TTC549 (cell line): ENCODE results near the gene DGUOK.

Source experiments
- FAIRE-seq: peaks from 2 replicates; lab custom pipeline; 2012; peaks lifted over from hg19 to GRCh38; lab: Jason Lieb, UNC

The DGUOK gene

GRCh38 chr2:73981081-73982001 lies 54.7 kb downstream of the DGUOK start:
- FAIRE-seq = no peak

DNA sequence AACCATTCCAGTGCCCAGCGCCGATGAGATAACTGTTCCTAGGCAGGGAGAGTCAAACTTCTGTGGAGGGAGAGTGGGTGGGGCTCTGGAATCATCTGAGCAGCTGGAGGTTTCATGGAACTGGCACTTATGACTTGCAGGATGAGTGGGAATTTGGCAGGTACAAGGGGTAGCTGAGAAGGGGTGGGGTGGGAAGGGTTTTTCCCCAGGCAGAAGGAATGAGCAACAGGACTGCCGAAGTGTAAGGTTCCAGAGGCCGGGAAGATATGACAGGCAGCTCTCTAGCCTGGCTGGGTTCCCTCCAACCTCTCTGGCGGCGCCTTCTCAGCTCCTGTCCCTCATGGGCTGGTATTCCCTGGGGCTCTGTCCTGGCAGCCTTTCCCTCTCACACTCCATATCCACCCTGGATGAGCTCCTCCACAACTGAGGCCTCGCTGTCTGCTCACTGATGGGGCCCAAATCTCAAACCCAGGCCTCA lies 55.5 kb downstream of the DGUOK start:
- no peak for FAIRE-seq

- no peak for FAIRE-seq
Observed at GRCh38 chr2:73983322-73984202, 56.9 kb downstream of the DGUOK start.

- FAIRE-seq = no peak
Observed at GRCh38 chr2:73984203-73984921, 57.7 kb downstream of the DGUOK start, which contains the start of gene TET3. TSS of gene TET3 (plus strand) at chr2:73984910. CDS start at chr2:73986404, 1,494 bp downstream.

DNA sequence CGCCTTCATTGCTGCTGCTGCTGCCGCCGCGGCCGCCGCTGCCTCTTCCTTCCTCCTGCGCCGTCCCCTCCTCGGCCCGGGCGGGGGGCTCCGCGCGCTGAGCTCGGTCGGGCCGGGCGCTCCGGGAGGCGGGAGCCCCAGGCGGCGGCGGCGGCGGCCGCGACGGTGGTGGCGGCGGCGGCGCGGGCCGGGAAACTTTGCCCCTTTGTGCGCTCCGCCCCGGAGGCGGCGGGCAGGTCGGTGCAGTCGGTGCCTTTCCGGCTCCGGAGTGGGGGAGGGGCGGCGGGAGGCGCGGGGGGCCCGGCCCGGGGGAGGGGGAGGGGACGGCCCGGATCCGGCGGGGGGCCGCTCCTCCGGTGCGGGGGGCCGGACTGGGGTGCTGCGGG lies 58.2 kb downstream of the DGUOK start:
- FAIRE-seq = no peak

GRCh38 chr2:73985308-73986084 lies 58.8 kb downstream of the DGUOK start:
- no peak for FAIRE-seq

GRCh38 chr2:73986085-73986681 lies 59.5 kb downstream of the DGUOK start:
- no peak for FAIRE-seq

- no peak for FAIRE-seq
Observed at GRCh38 chr2:73987109-73987947, 60.6 kb downstream of the DGUOK start.

DNA sequence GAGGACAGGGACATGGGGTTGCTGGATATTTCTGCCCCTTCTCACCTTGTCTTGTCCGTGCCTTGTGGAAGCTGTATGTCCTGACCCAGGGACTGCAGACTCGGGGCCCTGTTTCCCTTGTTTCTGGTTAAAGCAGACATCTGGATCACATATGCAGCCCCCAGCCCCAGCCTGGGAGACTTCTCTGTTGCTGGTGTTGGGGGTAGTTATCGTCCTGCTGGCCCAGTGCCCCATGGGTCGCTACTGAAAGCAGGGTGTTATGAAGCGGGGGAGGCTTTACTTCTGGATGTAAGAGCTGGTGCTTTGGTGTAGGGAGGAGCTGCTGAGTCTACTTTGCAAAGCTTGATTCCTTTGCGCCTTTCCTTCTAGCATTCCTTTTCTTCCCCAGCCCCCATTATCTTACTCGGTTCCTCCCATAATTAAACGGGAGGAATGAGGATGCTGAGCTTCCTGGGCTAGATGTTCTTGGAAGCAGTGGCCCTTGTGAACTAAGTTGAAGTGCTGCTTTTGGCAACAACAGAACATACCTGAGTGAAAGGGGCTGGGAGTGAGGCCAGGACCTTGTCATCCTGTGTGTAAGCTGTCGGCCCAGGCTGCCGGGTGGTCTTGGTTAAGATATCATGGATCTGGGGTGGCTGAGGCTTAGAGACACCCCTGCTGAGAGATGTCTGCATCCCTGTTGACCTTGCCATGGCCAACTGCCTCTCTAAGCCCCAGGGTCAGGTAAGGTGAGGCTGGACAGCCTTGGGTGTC lies 61.4 kb downstream of the DGUOK start:
- no peak for FAIRE-seq

GRCh38 chr2:73989972-73990371 lies 63.3 kb downstream of the DGUOK start:
- no peak for FAIRE-seq

DNA sequence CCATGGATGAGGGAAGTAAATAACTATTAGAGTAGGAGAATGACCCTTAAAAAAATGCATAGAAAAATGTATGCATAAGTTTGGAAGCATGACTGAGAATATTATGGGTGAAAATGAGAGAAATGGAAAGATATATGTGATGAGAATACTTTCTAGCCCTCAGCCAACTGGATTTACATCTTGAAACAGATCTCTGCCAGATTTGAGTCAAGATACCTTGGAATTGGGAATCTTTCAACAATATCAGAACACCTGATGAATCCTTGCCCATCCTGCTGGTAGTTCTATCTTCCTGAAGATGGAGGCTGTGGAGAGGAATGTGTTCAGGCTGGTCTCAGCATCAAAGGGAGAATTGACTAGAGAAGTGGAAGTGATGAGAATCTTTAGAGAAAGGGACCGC lies 63.9 kb downstream of the DGUOK start:
- FAIRE-seq = no peak

- no peak for FAIRE-seq
Observed at GRCh38 chr2:73992036-73992435, 65.4 kb downstream of the DGUOK start.

DNA sequence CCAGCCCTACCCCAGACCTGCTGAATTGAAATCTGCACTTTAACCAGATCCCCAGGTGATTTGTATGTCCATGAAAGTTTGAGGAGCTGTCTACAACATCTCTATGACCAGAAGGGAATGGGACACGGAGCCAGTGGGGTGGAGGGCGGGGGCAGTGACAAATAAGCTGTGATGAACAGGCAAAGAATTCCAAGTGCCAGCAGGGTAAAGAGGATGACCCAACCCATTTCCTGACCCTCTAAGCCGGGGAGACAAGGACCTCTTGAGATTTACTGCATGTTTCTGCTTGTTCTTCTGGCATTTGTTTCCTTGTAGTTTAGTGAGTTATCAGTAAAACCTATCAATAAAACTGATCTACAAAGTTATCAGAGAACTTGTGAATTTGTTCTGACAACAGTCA lies 66.7 kb downstream of the DGUOK start:
- no peak for FAIRE-seq

DNA sequence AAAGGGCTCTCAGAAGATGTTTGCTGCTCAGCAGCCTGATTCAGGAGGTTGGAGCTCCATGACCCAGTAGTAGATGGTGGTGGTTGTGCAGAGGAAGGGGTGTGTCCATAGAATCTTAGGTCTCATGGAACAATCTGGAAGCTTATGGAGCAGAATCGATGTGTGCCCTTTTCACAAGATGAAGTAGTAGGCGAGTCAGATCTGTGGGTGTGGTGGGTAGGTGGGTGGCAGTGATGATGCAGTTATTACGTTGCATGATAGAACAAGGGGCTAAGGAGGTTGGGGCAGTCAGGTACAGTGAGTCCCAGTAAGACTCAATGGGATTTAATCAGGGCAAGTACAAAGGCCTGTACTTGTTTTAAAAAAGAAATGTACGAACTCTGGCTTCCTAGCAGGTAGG lies 67.1 kb downstream of the DGUOK start:
- FAIRE-seq = no peak

- no peak for FAIRE-seq
Observed at GRCh38 chr2:73994178-73994831, 67.6 kb downstream of the DGUOK start.

DNA sequence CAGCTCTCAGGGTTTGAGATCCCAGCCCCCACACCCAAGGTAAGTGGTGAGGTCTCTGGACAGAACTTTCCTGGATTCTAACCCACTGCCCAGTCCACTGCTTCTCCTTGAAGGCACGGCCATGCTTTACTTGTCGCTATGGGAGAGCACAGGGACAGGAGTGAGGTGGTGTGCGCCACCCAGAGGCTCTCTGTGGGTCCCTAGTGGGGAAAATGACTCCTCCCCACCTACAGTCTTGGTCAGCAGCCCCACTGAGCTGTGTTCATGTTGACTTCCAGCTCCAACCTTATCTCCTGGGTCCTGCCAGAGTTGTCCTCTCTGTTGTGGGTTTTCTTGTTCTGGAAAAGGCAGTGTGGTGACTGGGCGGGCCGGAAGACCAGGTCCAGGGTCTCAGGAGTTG lies 69.1 kb downstream of the DGUOK start:
- FAIRE-seq = no peak

- no peak for FAIRE-seq
Observed at GRCh38 chr2:73997813-73998212, 71.1 kb downstream of the DGUOK start.

GRCh38 chr2:73998451-73998850 lies 71.8 kb downstream of the DGUOK start:
- FAIRE-seq = no peak

DNA sequence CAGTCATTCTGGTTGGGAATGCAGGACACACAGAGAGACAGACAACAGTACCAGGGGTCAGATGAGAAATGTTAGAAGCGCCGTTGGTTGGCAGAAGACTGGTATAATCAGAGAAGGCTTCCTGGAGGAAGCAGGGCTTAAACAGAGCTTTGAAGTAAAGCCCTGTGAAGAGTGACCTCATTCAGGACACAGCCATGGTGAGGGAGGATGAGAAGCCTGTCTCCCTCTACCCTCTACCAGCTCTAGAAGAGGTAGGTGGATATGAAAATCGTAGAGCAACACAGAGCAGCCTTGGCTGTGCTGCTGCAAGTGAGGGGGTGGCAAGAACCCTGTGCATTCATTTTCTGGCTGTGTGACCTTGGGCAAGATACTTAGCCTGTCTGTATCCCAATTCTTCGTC lies 72.3 kb downstream of the DGUOK start:
- FAIRE-seq = no peak
